CD8-positive, alpha-beta memory T cell (primary cell): ENCODE data around the gene RBM8A. TPM values are rescaled to one million over a fixed set of nuclear protein-coding genes. Genes with fewer than 3 reads are reported as not detected.

Experiments used
- polyA plus RNA-seq: library from polyadenylated mRNA; unstranded; fragments of 300-500 nt; fragmentation: Illumina TruSeq; gene quantifications from one replicate; pipeline ENCODE4 v1.2.3, GENCODE V29; 2021
- total RNA-seq, 2 experiments: library from RNA; stranded (reverse); gene quantifications; one replicate each; pipeline ENCODE4 v1.2.3, GENCODE V29; 2021

Gene RBM8A
- total and polyA plus RNA-seq, 3 experiments from 2014 or later = 192 to 397 (median 387) TPM

Other genes starting within 250 kb of the RBM8A start
- not detected for gene PDZK1, start 220.1 kb downstream of the RBM8A start, total RNA-seq
- gene PDZK1, start 220.1 kb downstream of the RBM8A start, polyA plus RNA-seq = 0.53 TPM
- 10 to 100 TPM; 22.3 to 24.6 TPM for gene CD160, start 208.0 kb downstream of the RBM8A start, total RNA-seq
- gene CD160, start 208.0 kb downstream of the RBM8A start, polyA plus RNA-seq = 31.6 TPM
- 10 to 100 TPM; 16.9 to 17.8 TPM for gene RNF115, start 103.4 kb downstream of the RBM8A start, total RNA-seq
- 9.1 TPM for gene RNF115, start 103.4 kb downstream of the RBM8A start, polyA plus RNA-seq
- gene POLR3C, start 103.3 kb downstream of the RBM8A start, total RNA-seq = 10 to 100 TPM; 53.1 to 54.1 TPM
- 47.5 TPM for gene POLR3C, start 103.3 kb downstream of the RBM8A start, polyA plus RNA-seq
- gene NUDT17, start 81.9 kb downstream of the RBM8A start, total RNA-seq = 1 to 10 TPM; 1.6 to 2.2 TPM
- gene NUDT17, start 81.9 kb downstream of the RBM8A start, polyA plus RNA-seq = 2.8 TPM
- 10 to 100 TPM; 16.7 to 18.3 TPM for gene PIAS3, start 68.4 kb downstream of the RBM8A start, total RNA-seq
- 21.2 TPM for gene PIAS3, start 68.4 kb downstream of the RBM8A start, polyA plus RNA-seq
- gene ANKRD35, start 41.6 kb downstream of the RBM8A start, total RNA-seq = 1 to 10 TPM in 1 of 2 experiments, under 1 TPM in 1; 0.80 to 1.0 TPM
- gene ANKRD35, start 41.6 kb downstream of the RBM8A start, polyA plus RNA-seq = 1.3 TPM
- gene ITGA10, start 17.4 kb downstream of the RBM8A start, total RNA-seq = 1 to 10 TPM; 2.2 to 3.4 TPM
- gene ITGA10, start 17.4 kb downstream of the RBM8A start, polyA plus RNA-seq = not detected
- gene PEX11B, start 8.8 kb downstream of the RBM8A start, total RNA-seq = 10 to 100 TPM; 42.0 to 43.1 TPM
- 46.9 TPM for gene PEX11B, start 8.8 kb downstream of the RBM8A start, polyA plus RNA-seq
- 10 to 100 TPM; 41.8 to 42.6 TPM for gene LIX1L, start 30.5 kb upstream of the RBM8A start, total RNA-seq
- 33.5 TPM for gene LIX1L, start 30.5 kb upstream of the RBM8A start, polyA plus RNA-seq
- 1 to 10 TPM; 6.9 to 8.7 TPM for gene ANKRD34A, start 37.1 kb upstream of the RBM8A start, total RNA-seq
- gene ANKRD34A, start 37.1 kb upstream of the RBM8A start, polyA plus RNA-seq = 0.97 TPM
- gene POLR3GL, start 37.2 kb upstream of the RBM8A start, total RNA-seq = 10 to 100 TPM; 21.6 to 22.8 TPM
- 103 TPM for gene POLR3GL, start 37.2 kb upstream of the RBM8A start, polyA plus RNA-seq
- 100 to 1,000 TPM; 167 to 170 TPM for gene TXNIP, start 69.1 kb upstream of the RBM8A start, total RNA-seq
- 4,579 TPM for gene TXNIP, start 69.1 kb upstream of the RBM8A start, polyA plus RNA-seq
- not detected for gene HJV, start 94.3 kb upstream of the RBM8A start, total RNA-seq
- not detected for gene HJV, start 94.3 kb upstream of the RBM8A start, polyA plus RNA-seq
- gene NBPF10, start 217.3 kb upstream of the RBM8A start, total RNA-seq = under 1 TPM; 0.85 to 0.89 TPM
- 0.12 TPM for gene NBPF10, start 217.3 kb upstream of the RBM8A start, polyA plus RNA-seq